Uterus (tissue), 4 donors: Measurements from ENCODE around the gene GMPPB. TPM values are rescaled to one million over a fixed set of nuclear protein-coding genes. Genes with fewer than 3 reads are reported as not detected.

ENCODE experiments used
- DNase-seq, 2 donors: peaks; one replicate each; pipeline ENCODE4 v3.0.0-alpha.2; 2019 to 2020
- H3K27ac ChIP-seq, 2 donors: fragments of 200-600 bp; sonication (generic); 1 replicate in 1 of 2; 2 replicates in 1 of 2; pipeline ENCODE4 v1.5.1; 2016 to 2018
- H3K27me3 ChIP-seq, 2 donors: fragments of 200-600 bp; sonication (generic); one replicate each; pipeline ENCODE4 v1.5.1; 2018 to 2019; ENCODE audit warnings: control low read depth in 1 of 2
- H3K36me3 ChIP-seq, 2 donors: fragments of 200-600 bp; sonication (generic); one replicate each; pipeline ENCODE4 v1.5.1; 2019; ENCODE audit warnings: control low read depth in 1 of 2
- H3K4me1 ChIP-seq, 2 donors: fragments of 200-600 bp; sonication (generic); one replicate each; pipeline ENCODE4 v1.5.1; 2018 to 2019; ENCODE audit warnings: control low read depth in 1 of 2
- H3K4me3 ChIP-seq, 2 donors: fragments of 200-600 bp; sonication (generic); 1 replicate in 1 of 2; 2 replicates in 1 of 2; pipeline ENCODE4 v1.5.1; 2018 to 2019; ENCODE audit warnings: mild to moderate bottlenecking in 1 of 2
- H3K9me3 ChIP-seq, 2 donors: fragments of 200-600 bp; sonication (generic); one replicate each; pipeline ENCODE4 v1.5.1; 2019; ENCODE audit warnings: control low read depth in 1 of 2
- POLR2A ChIP-seq, 2 donors: fragments of 450-650 bp; IDR thresholded peaks; one replicate each; pipeline ENCODE4 v1.6.1; 2016; ENCODE audit warnings: antibody characterized with exemption in 2 of 2, mild to moderate bottlenecking in 1 of 2, moderate library complexity in 1 of 2
- intact Hi-C: fragments of 100-400 bp; cut with DNase I; formaldehyde crosslinking; loops from one replicate; pipeline ENCODE4 v1.15.1; 2023; ENCODE audit warnings: low total_unique reads
- total RNA-seq, 4 donors: library from RNA; depleted of rRNA in 3 of 4; stranded (reverse); fragments of >200 nt in 3 of 4; gene quantifications; one replicate each; pipeline versions ENCODE4 v1.1.0 to v1.2.4, GENCODE V29; 2014 to 2023
- TF ChIP-seq, protein P1 (sequence below), 4 experiments: fragments of 200-600 bp in 2 of 4; fragments of 450-650 bp in 2 of 4; sonication (generic) in 2 of 4; IDR thresholded peaks; one replicate each; pipeline ENCODE4 v1.5.1; 2016 to 2019; ENCODE audit warnings: antibody characterized with exemption in 4 of 4, mild to moderate bottlenecking in 2 of 4, moderate library complexity in 1 of 4
- donor health status: DM: yes; HTN: yes; CAD: no.

The GMPPB gene
- total RNA-seq, 4 donors from 2014 or later = 7.7 to 44.8 (median 27.1) TPM

DNA sequence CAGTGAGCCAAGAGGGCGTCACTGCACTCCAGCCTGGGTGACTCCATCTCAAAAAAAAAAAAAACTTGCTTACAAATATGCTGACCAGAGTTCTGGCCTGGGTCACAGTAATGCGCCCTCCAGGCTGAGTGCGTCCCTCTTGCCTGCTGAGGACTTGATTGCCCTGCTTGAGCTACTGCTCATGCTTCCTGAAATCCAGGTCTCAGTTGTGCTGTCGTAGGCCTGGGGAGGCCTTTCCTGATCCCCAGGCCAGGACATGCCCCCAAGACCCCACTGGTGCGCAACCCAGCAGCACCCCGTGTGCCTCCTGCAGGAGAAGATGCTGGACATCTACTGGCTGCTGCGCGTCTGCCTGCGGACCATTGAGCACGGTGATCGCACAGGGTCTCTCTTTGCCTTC, 11.6 kb downstream of the GMPPB start:
- H3K4me1 ChIP-seq = no peaks in the 10 kb centered on the region
- no peak for DNase-seq
- TF ChIP-seq POLR2A (IDR thresholded peaks at IDR 0.05) = no peak
- TF ChIP-seq, protein P1, sequence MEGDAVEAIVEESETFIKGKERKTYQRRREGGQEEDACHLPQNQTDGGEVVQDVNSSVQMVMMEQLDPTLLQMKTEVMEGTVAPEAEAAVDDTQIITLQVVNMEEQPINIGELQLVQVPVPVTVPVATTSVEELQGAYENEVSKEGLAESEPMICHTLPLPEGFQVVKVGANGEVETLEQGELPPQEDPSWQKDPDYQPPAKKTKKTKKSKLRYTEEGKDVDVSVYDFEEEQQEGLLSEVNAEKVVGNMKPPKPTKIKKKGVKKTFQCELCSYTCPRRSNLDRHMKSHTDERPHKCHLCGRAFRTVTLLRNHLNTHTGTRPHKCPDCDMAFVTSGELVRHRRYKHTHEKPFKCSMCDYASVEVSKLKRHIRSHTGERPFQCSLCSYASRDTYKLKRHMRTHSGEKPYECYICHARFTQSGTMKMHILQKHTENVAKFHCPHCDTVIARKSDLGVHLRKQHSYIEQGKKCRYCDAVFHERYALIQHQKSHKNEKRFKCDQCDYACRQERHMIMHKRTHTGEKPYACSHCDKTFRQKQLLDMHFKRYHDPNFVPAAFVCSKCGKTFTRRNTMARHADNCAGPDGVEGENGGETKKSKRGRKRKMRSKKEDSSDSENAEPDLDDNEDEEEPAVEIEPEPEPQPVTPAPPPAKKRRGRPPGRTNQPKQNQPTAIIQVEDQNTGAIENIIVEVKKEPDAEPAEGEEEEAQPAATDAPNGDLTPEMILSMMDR (IDR thresholded peaks at IDR 0.05) = no peak
- no peaks in the 10 kb centered on the region for H3K9me3 ChIP-seq
- no peaks in the 10 kb centered on the region for H3K27me3 ChIP-seq
- no peak overlapping the region for H3K4me3 ChIP-seq
- intact Hi-C loops = no loop called here
- H3K36me3 ChIP-seq = no peaks in the 10 kb centered on the region
- H3K27ac ChIP-seq = no peak overlapping the region

DNA sequence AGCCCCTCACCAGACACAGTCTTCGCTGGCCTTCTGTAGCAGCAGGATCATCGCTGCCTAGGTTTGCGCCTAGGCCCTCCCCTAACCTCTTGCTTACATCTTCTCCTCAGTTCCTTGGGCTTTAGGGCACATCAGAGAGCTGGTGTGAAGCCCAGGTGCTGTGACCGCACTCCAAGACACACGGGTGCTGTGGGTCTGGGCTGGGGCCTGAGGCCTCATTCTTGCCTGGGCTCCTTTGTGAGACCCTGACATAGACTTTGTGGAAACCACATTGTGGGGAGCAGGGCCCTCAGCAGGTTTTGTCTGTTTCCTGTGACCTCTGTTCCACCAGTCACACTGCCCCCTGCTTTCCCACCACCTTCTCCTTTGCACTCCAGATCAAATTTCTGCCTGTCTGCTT, 12.3 kb downstream of the GMPPB start:
- no peak for DNase-seq
- Histone ChIP-seq H3K27me3 (no peaks in the 10 kb centered on the region), H3K4me3 (no peak overlapping the region), H3K27ac (no peak overlapping the region), H3K4me1 (no peaks in the 10 kb centered on the region), H3K36me3 (no peaks in the 10 kb centered on the region), H3K9me3 (no peaks in the 10 kb centered on the region)
- no peak for TF ChIP-seq POLR2A (IDR thresholded peaks at IDR 0.05)
- TF ChIP-seq, protein P1 (IDR thresholded peaks at IDR 0.05) = no peak
- intact Hi-C loops = no loop called here

DNA sequence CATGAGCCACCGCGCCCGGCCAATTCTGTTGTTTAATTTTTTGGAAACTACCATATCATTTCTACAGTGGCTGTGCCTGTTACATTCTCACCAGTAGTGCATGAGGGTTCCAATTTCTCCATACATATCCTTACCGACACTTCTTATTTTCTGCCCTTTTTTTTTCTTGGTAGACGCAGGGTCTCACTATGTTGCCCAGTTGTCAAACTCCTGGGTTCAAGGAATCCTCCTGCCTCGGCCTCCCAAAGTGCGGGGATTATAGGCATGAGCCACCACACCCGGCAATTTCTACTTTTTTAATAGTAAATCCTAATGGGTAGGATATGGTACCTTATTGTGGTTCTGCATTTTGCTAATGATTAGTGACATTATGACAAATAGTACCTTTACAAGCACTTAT, 13.9 kb downstream of the GMPPB start:
- Histone ChIP-seq H3K27ac (no peak overlapping the region), H3K9me3 (no peaks in the 10 kb centered on the region), H3K27me3 (no peaks in the 10 kb centered on the region), H3K4me3 (no peak overlapping the region), H3K4me1 (no peaks in the 10 kb centered on the region), H3K36me3 (no peaks in the 10 kb centered on the region)
- intact Hi-C loops = loop anchor here (10.0 kb wide), 1 partner anchor 125 kb away; no protein-coding TSS in a partner anchor
- DNase-seq = no peak
- no peak for TF ChIP-seq POLR2A (IDR thresholded peaks at IDR 0.05)
- TF ChIP-seq, protein P1 (IDR thresholded peaks at IDR 0.05) = no peak

GRCh38 chr3:49707113-49707480, 16.7 kb downstream of the GMPPB start:
- no peak for TF ChIP-seq POLR2A (IDR thresholded peaks at IDR 0.05)
- TF ChIP-seq, protein P1 (IDR thresholded peaks at IDR 0.05) = no peak
- Histone ChIP-seq H3K27me3 (no peaks in the 10 kb centered on the region), H3K36me3 (no peaks in the 10 kb centered on the region), H3K4me1 (no peaks in the 10 kb centered on the region), H3K4me3 (no peak overlapping the region), H3K9me3 (no peaks in the 10 kb centered on the region), H3K27ac (no peak overlapping the region)
- intact Hi-C loops = loop anchor here (10.0 kb wide), 1 partner anchor 128 kb away; no protein-coding TSS in a partner anchor
- DNase-seq = no peak

DNA sequence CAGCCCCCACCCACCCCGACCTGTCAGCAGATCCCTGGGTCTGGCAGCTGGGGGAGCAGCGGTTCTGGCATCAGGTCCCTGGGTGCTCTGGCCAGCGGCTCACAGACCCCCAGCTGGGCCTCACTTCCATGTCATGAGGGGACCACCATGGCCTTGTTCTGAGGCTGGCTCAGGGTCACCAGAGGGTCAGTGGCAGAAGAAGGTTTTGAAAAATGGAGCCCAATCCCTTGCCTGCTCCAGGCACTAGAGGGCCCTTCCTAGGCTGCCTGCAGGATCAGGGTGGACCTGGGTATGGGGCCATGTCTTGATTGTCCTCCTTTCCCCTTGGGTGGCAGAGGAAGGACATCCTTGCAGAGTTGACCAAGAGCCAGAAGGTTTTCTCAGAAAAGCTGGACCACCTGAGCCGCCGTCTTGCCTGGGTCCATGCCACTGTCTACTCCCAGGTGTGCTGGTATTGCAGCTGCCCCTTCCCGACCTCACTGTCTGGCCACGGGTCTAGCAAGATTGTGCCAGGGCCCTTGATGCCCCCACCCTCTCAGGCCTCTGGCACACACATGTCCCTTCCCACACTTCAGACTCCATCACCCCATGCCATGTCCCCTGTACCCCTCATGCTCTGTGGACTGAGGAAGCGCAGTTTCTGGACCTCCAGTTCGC, 17.2 kb downstream of the GMPPB start:
- H3K4me3 ChIP-seq = no peak overlapping the region
- H3K9me3 ChIP-seq = no peaks in the 10 kb centered on the region
- DNase-seq = no peak
- H3K4me1 ChIP-seq = no peaks in the 10 kb centered on the region
- H3K27ac ChIP-seq = no peak overlapping the region
- intact Hi-C loops = loop anchor here (10.0 kb wide), 1 partner anchor 128 kb away; no protein-coding TSS in a partner anchor
- H3K36me3 ChIP-seq = no peaks in the 10 kb centered on the region
- no peaks in the 10 kb centered on the region for H3K27me3 ChIP-seq
- no peak for TF ChIP-seq POLR2A (IDR thresholded peaks at IDR 0.05)
- TF ChIP-seq, protein P1 (IDR thresholded peaks at IDR 0.05) = no peak
